ENCODE measurements around the gene SLC22A2. TPM values are rescaled to one million over a fixed set of nuclear protein-coding genes. Genes with fewer than 3 reads are reported as not detected.
"Not testable (repeated sequence)": the region's sequence is repeated elsewhere in the genome, so short reads cannot be mapped to it uniquely, and the experiment has no call there.

Gene SLC22A2
- total RNA-seq, 2 experiments from 2014 or later = not detected

DNA sequence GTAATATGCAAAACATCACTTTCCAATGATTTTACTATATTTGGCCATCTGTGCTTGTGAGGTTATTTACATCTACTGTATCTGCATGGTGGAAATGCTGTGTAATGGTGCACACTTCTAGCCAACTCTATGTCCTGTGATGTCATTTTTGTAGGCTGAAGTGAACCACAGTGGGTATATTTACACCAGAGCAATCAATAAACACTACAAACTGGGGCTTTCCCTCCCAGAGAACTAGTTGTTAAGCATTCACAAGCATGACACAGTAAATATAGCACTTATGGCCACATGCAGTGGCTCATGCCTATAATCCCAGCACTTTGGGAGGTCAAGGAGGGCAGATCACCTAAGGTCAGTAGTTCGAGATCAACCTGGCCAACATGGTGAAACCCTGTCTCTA, 4.9 kb downstream of the SLC22A2 start:
- ChIA-PET POLR2A (no interaction called here), CTCF (no interaction called here)
- DNase-seq = no peak
- H3K27ac Mint-ChIP-seq = no peak overlapping the region
- H3K4me3 Mint-ChIP-seq = no peak overlapping the region
- H3K36me3 Mint-ChIP-seq (ENCODE audit: low read depth) = no peaks in the 10 kb centered on the region
- H3K27me3 Mint-ChIP-seq = peaks cover 10% of the 10 kb centered on the region
- H3K4me1 Mint-ChIP-seq = no peaks in the 10 kb centered on the region
- H3K9me3 Mint-ChIP-seq = no peaks in the 10 kb centered on the region

DNA sequence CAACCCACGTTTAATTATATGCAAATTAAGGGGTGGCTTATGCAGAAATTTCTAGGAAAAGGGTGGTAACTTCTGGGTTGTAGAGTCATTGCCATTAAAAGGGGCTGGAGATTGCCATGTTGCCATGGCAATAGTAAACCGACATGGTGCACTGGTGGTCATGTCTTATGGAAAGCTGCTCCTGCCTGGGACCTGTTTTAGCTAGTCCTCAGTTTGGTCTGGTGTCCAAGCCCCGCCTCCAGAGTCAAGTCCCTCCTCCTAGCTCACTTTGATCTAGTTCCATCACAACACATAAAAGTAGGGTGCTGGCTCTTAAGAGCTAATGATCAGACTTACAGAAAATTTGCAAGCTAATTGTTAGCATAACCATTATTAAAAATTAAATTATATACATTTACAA, 5.3 kb downstream of the SLC22A2 start:
- Mint-ChIP-seq H3K36me3 (ENCODE audit: low read depth) (no peaks in the 10 kb centered on the region), H3K27me3 (peaks cover 10% of the 10 kb centered on the region), H3K9me3 (no peaks in the 10 kb centered on the region), H3K4me1 (no peaks in the 10 kb centered on the region), H3K4me3 (no peak overlapping the region), H3K27ac (no peak overlapping the region)
- ChIA-PET POLR2A (no interaction called here), CTCF (interaction anchor here (1.4 kb wide), 1 partner anchor 17 kb away, joined by 3 read pairs; no protein-coding TSS in a partner anchor)
- DNase-seq = no peak

DNA sequence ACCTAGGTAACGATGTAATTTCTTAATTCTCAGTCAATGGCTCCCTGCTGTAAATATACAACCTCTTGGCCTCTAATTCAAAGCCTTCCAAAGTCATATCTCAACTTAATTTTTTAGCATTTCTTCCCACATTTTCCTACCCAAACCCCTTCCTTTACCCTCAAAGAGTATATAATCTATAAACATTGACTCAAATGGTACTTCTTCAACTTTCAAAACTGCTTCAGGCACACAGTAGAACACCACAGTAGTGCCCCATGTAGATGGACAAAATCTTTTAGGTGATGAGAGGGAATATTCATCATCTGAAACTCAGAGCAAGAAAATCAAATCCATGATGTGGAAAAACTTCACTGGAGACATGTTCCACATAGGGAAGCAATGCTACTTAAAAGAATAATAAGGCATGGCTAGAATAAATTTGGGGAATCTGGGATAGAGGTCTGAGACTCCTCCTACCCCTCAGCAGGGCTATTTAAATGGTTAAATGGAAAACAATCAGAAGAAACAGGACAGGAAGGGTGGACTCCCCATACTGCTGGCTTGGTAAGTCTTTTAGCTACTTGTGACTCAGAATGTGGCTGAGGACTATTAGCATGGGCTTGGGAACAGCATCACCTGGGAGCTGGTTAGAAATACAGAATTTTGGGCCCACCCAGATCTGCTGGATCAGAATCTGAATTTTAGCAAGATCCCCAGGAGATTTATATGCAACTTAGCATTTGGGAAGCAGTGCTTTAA, 6.4 kb downstream of the SLC22A2 start:
- CTCF ChIA-PET = interaction anchor here (1.4 kb wide), 1 partner anchor 18 kb away, joined by 3 read pairs; no protein-coding TSS in a partner anchor
- no peak overlapping the region for H3K27ac Mint-ChIP-seq
- POLR2A ChIA-PET = no interaction called here
- H3K36me3 Mint-ChIP-seq (ENCODE audit: low read depth) = no peaks in the 10 kb centered on the region
- H3K4me3 Mint-ChIP-seq = no peak overlapping the region
- H3K27me3 Mint-ChIP-seq = peaks cover 10% of the 10 kb centered on the region
- no peaks in the 10 kb centered on the region for H3K4me1 Mint-ChIP-seq
- H3K9me3 Mint-ChIP-seq = no peaks in the 10 kb centered on the region
- DNase-seq = no peak

DNA sequence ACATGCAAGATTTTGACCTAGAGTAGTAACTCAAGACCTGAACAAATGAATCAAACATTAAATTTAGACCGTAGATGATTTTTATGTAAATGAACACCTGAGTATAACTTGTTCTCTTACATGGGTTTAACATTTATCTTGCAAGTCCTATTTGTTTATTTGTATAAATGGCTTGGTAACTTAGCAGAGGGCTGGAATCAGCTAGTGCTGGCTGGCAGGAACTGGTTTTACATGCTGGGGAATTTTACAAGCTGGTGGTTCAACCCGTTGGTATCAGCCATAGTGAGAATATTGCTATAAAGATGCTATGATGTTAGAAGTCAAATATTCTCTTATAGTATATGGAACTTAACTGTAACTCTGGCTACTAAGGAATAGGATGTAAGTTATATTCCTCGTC, 8.9 kb downstream of the SLC22A2 start:
- Mint-ChIP-seq H3K27ac (no peak overlapping the region), H3K4me3 (no peak overlapping the region), H3K4me1 (no peaks in the 10 kb centered on the region), H3K27me3 (peaks cover 10% of the 10 kb centered on the region), H3K9me3 (no peaks in the 10 kb centered on the region), H3K36me3 (ENCODE audit: low read depth) (no peaks in the 10 kb centered on the region)
- CTCF ChIA-PET = interaction anchor here (0.7 kb wide), 2 partner anchors 16 to 27 kb away, joined by 3 read pairs; no protein-coding TSS in a partner anchor
- POLR2A ChIA-PET = no interaction called here
- DNase-seq = no peak

DNA sequence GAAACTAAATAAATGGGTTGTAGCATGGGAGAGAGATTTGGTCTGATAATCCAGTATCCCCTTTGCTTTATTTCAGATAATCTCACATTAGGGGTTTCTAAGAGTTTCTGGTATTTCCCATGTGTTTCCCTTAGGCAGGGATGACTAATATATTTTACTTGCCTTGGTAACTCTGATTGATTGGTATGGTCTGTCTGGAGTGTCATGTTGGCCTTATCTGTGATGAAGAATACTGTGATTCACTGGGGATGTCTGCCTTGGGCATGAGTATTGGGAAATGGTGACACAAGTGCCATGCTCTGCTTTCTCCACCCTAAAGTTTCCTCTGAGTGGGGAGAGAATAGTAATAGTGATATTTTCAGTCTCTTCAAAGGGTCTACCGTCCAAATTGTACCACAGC, 10.1 kb downstream of the SLC22A2 start:
- H3K27me3 Mint-ChIP-seq = peaks cover 7% of the 10 kb centered on the region
- no peak overlapping the region for H3K27ac Mint-ChIP-seq
- no peaks in the 10 kb centered on the region for H3K9me3 Mint-ChIP-seq
- POLR2A ChIA-PET = no interaction called here
- no peaks in the 10 kb centered on the region for H3K36me3 Mint-ChIP-seq (ENCODE audit: low read depth)
- CTCF ChIA-PET = no interaction called here
- DNase-seq = no peak
- no peak overlapping the region for H3K4me3 Mint-ChIP-seq
- H3K4me1 Mint-ChIP-seq = no peaks in the 10 kb centered on the region

DNA sequence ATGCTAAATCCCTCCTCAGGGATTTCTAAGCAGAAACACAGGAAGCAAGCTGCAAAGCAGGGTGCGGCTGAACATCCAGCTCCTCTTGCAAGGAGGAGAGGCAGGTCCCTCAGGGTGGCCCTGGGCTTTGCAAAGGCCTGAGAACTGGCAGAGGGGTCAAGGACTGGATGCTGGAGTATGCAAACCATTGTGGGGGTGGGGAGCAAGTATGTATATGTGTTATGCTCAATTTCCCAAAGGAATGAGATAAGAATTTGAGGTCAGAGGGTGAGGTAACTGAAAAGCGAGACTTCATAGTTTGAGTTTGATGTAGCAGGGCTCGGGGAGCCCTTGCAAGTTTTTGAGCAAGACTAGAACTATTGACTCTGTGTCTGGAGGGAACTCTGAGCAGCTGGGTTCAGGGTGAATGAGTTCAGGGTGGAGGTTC, 11.2 kb downstream of the SLC22A2 start:
- Mint-ChIP-seq H3K9me3 (no peaks in the 10 kb centered on the region), H3K27ac (no peak overlapping the region), H3K4me1 (no peaks in the 10 kb centered on the region)

DNA sequence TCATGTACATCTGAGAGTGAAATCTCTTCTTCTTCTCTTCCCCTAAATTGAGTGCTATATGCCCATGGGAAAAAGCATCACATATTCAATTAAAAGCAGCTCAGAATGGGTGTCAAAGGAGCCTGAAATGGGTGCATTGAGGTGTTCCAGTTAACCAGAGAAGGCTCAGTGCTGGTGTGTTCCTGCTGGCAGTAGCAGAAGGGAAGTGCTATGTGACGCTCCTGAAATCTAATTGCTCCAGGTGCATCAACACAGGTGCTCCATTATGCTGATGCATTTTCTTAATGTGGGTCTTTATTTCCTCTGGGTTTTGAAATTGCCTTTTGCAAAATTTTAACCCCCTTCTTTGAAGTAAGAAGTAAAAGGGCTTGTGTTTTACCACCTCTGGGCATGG, 17.9 kb downstream of the SLC22A2 start:
- H3K27ac Mint-ChIP-seq = no peak overlapping the region
- DNase-seq = no peak
- H3K9me3 Mint-ChIP-seq = no peaks in the 10 kb centered on the region
- no peaks in the 10 kb centered on the region for H3K36me3 Mint-ChIP-seq (ENCODE audit: low read depth)
- ChIA-PET POLR2A (no interaction called here), CTCF (no interaction called here)
- no peak overlapping the region for H3K4me3 Mint-ChIP-seq
- H3K27me3 Mint-ChIP-seq = peaks cover 2% of the 10 kb centered on the region
- H3K4me1 Mint-ChIP-seq = no peaks in the 10 kb centered on the region

More for the DNA sequence above, 11.2 kb downstream of the SLC22A2 start:
- Mint-ChIP-seq H3K27me3 (peaks cover 7% of the 10 kb centered on the region), H3K36me3 (ENCODE audit: low read depth) (no peaks in the 10 kb centered on the region), H3K4me3 (no peak overlapping the region)
- CTCF ChIA-PET = no interaction called here
- no peak for DNase-seq
- POLR2A ChIA-PET = no interaction called here

DNA sequence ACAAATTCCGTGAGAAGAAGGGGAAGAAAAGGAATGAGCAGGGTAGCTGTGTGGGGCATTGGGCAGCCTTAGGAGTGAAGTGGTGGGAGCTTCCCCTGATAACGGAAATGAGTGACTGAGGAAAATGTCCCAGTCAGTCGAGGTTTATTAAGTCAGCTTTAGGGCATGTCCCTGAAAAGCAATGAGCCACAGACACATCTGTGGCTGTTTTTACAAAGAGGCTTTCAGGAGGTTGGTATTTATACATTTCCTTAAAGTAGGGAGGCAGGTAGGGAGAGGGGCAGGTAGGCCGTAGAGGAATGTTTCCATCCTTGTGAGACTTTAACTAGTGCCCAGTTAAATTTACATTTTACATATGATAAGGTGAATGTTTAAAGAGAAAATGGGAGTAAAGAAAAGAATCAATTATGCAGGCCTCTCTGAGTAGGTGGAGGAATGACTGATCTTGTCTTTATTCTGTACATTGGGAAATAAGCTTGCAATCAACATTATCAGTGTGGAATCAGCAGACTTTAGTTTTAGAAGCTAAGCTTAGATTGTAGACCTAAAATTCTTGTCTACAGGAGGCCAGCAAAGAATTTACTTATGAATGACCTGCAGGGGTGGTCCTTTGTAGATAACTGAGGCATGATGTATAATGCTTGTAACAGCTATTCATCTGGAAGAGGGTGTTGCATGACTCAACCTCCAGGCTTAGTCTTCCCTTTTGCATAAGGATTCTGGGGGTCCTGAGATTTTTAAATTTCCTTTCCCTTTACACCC, 18.5 kb downstream of the SLC22A2 start:
- Mint-ChIP-seq H3K36me3 (ENCODE audit: low read depth) (no peaks in the 10 kb centered on the region), H3K4me1 (no peaks in the 10 kb centered on the region), H3K9me3 (no peaks in the 10 kb centered on the region), H3K27me3 (peaks cover 2% of the 10 kb centered on the region), H3K27ac (no peak overlapping the region), H3K4me3 (no peak overlapping the region)
- ChIA-PET POLR2A (no interaction called here), CTCF (no interaction called here)
- DNase-seq = no peak

DNA sequence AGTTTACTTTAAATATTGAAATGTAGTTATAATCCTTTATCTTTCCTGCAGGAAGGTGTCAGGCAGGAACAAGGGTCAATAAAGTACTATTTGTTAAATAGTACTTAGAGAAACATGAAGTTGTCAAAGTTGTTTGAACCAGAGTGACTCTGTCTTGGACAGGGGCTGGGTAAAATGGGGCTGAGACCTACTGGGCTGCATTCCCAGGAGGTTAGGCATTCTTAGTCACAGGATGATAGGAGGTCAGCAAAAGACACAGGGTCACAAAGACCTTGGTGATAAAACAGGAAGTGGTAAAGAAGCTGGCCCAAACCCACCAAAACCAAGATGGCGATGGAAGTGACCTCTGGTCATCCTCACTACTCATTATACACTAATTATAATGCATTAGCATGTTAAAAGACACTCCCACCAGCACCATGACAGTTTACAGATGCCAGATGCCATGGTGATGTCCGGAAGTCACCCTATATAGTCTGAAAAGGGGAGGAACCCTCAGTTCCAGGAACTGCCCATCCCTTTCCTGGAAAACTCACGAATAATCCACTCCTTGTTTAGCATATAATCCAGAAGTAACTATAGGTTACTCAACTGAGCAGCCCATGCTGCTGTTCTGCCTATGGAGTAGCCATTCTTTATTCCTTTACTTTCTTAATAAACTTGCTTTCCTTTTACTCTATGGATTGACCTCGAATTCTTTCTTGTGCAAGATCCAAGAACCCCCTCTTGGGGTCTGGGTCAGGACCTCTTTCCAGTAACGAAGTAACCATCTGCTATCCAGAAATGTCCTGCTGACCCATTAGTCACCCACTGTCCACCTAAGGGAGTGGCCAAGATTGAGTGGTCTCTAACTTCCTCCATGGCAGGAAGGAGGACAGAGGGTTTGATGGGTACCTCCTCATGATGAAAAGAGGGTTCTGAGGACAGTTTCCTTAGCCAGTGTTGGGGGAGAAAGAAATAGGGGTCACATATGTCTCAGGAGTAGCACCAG, 19.6 kb downstream of the SLC22A2 start:
- ChIA-PET POLR2A (no interaction called here), CTCF (no interaction called here)
- peaks cover 2% of the 10 kb centered on the region for H3K27me3 Mint-ChIP-seq
- H3K9me3 Mint-ChIP-seq = no peaks in the 10 kb centered on the region
- H3K36me3 Mint-ChIP-seq (ENCODE audit: low read depth) = no peaks in the 10 kb centered on the region
- no peak overlapping the region for H3K4me3 Mint-ChIP-seq
- no peak overlapping the region for H3K27ac Mint-ChIP-seq
- no peaks in the 10 kb centered on the region for H3K4me1 Mint-ChIP-seq
- no peak for DNase-seq

DNA sequence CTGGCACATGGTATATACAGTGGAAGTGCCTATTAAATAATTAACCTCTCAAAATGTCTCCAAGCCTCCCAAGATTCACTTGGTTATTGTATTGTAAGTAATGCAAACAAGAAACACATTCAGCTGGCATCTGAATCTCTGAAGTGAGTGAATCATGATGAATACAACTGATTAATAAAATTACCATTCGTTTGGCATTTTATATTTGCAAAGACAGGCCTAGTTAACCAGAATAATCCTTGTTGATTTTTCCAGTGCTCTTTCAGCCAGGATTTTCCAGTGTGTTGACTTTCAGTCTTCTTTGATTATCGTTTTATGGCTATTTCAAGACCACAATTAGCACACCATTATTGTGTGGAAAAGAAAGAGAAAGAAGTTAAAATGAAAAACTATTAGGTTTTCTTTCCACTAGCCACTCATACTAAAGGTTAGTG, 20.3 kb downstream of the SLC22A2 start:
- Mint-ChIP-seq H3K4me3 (no peak overlapping the region), H3K4me1 (no peaks in the 10 kb centered on the region), H3K36me3 (ENCODE audit: low read depth) (no peaks in the 10 kb centered on the region), H3K27me3 (peaks cover 2% of the 10 kb centered on the region), H3K27ac (no peak overlapping the region), H3K9me3 (no peaks in the 10 kb centered on the region)
- ChIA-PET CTCF (no interaction called here), POLR2A (no interaction called here)
- DNase-seq = no peak

DNA sequence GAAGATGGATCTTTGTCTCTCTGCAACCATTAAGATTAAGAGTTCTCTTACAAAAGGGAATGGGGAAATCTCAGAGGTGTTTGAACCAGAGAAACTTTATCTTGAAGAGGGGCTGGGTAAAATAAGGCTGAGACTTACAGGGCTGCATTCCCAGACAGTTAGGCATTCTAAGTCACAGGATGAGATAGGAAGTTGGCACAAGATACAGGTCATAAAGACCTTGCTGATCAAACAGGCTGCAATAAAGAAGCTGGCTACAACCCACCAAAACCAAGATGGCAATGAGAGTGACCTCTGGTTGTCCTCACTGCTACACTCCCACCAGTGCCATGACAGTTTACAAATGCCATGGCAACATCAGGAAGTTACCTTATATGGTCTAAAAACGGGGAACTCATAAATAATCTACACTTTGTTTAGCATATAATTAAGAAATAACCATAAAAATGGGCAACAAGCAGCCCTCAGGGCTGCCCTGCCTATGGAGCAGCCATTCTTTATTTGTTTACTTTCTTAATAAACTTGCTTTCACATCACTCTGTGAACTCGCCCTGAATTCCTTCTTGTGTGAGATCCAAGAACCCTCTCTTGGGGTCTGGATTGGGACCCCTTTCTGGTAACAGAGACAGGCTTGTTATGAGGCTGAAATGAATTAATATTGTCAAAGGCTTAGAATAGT, 20.9 kb downstream of the SLC22A2 start:
- H3K36me3 Mint-ChIP-seq (ENCODE audit: low read depth); DNase-seq; H3K27ac Mint-ChIP-seq; H3K9me3 Mint-ChIP-seq; POLR2A ChIA-PET; H3K27me3 Mint-ChIP-seq; H3K4me1 Mint-ChIP-seq; H3K4me3 Mint-ChIP-seq; CTCF ChIA-PET: not testable (repeated sequence)

DNA sequence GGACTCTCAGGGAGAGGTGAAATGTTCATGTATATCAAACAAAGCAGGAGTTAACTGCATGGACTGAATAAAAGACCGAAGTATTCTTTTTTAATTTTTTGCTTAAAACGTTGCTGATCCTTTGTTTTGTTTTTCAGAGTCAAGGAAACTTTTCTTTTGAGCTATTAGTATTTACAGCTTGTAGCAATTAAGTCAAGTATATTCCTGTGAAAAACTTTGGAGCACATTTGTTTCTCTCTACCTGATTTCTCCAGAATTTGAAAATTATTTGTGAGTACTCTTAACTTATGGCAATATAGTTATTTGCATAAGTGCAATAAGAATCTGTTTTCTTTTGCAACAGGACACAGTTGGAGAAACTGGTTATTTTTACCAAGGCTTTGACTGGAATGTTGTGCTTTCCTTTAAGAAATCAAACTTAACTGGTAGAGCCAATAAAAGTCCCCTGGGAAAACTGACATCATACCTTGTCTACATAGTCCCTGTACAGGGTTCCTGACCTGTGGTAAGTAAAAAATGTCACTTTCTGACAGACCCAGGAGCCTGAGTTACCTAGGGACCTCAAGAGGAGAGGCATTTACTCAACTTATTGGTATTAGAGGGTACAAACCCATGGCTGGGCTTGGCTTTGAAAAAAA, 22.3 kb downstream of the SLC22A2 start:
- H3K4me1 Mint-ChIP-seq; H3K27ac Mint-ChIP-seq; DNase-seq; H3K27me3 Mint-ChIP-seq; CTCF ChIA-PET; H3K36me3 Mint-ChIP-seq (ENCODE audit: low read depth); POLR2A ChIA-PET; H3K9me3 Mint-ChIP-seq; H3K4me3 Mint-ChIP-seq: not testable (repeated sequence)

Data from activated CD4-positive, alpha-beta T cell treated with anti-CD3 and anti-CD28 coated beads, Interleukin-2, amount 10 ng/mL, durations not matched to agents 7 days and 5 days (primary cell).